ENCODE results near the gene GOLGA8T.
A peak's percentile ranks its signal among the peaks of the same experiment; 100 is the strongest.
"Not testable (repeated sequence)": the region's sequence is repeated elsewhere in the genome, so short reads cannot be mapped to it uniquely, and the experiment has no call there.

GOLGA8T gene, protein sequence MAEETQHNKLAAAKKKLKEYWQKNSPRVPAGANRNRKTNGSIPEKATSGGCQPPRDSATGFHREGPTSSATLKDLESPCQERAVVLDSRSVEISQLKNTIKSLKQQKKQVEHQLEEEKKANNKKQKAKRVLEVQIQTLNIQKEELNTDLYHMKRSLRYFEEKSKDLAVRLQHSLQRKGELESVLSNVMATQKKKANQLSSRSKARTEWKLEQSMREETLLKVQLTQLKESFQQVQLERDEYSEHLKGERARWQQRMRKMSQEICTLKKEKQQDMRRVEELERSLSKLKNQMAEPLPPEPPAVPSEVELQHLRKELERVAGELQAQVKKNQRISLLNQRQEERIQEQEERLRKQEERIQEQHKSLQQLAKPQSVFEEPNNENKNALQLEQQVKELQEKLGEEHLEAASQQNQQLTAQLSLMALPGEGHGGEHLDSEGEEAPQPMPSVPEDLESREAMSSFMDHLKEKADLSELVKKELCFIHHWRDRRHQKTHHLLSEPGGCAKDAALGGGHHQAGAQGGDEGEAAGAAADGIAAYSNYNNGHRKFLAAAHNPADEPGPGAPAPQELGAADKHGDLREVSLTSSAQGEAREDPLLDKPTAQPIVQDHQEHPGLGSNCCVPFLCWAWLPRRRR

DNA sequence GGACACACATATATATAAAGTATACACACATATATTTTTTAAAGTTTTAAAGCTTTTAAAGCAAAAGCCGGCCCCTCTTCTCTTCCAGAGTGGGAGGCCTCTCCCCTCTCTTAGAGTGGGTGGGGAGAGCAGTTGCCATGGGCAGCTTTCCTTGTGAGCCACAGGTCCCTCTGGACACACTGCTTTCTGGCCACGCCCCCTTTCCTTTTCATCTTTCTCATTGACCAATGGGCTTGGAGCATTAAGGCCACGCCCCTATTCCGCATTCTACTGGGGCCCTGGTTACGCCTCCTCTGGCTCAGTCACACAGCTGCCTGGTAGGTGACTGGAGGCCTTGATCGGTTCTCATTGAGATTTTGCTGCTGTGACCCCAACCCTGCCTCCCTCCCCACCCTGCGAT lies at the start of gene GOLGA8T:
Gene GOLGA8T, plus strand, starts transcription at position 301 of the 400 bp plus-strand sequence. Its CDS starts 98 bp downstream, at position 399.
- not testable (repeated sequence) for H3K27me3 ChIP-seq (ENCODE audit: insufficient read depth, poor library complexity, severe bottlenecking); ATAC-seq (ENCODE audit: low read depth); H3K9me3 ChIP-seq (ENCODE audit: severe bottlenecking); H3K36me3 ChIP-seq (ENCODE audit: low read depth); H3K4me3 ChIP-seq (ENCODE audit: severe bottlenecking); H3K27ac ChIP-seq (ENCODE audit: poor library complexity, severe bottlenecking); H3K4me1 ChIP-seq (ENCODE audit: insufficient read depth, poor library complexity, severe bottlenecking); DNase-seq (ENCODE audit: low spot score)

- not testable (repeated sequence) for H3K9me3 ChIP-seq (ENCODE audit: severe bottlenecking); DNase-seq (ENCODE audit: low spot score); H3K27ac ChIP-seq (ENCODE audit: poor library complexity, severe bottlenecking); H3K4me1 ChIP-seq (ENCODE audit: insufficient read depth, poor library complexity, severe bottlenecking); H3K27me3 ChIP-seq (ENCODE audit: insufficient read depth, poor library complexity, severe bottlenecking); H3K36me3 ChIP-seq (ENCODE audit: low read depth); H3K4me3 ChIP-seq (ENCODE audit: severe bottlenecking)
- ATAC-seq (ENCODE audit: low read depth), result peak; percentile 90
Observed at GRCh38 chr15:30097827-30098226, 37.0 kb upstream of the GOLGA8T start.

DNA sequence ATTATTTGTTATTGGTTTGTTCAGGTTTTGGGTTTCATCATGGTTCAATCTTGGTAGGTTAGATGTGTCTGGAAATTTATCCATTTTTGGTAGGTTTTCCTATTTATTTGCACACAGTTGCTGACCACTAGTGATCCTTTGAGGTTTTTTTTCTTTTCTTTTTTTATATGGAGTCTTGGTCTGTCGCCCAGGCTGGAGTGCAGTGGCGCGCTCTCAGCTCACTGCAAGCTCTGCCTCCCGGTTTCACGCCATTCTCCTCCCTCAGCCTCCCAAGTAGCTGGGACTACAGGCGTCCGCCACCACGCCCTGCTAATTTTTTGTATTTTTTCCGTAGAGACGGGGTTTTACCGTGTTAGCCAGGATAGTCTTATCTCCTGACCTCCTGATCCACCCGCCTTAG lies 32.0 kb upstream of the GOLGA8T start:
- not testable (repeated sequence) for H3K36me3 ChIP-seq (ENCODE audit: low read depth); ATAC-seq (ENCODE audit: low read depth); H3K9me3 ChIP-seq (ENCODE audit: severe bottlenecking); H3K27ac ChIP-seq (ENCODE audit: poor library complexity, severe bottlenecking); H3K27me3 ChIP-seq (ENCODE audit: insufficient read depth, poor library complexity, severe bottlenecking); H3K4me3 ChIP-seq (ENCODE audit: severe bottlenecking); H3K4me1 ChIP-seq (ENCODE audit: insufficient read depth, poor library complexity, severe bottlenecking); DNase-seq (ENCODE audit: low spot score)

DNA sequence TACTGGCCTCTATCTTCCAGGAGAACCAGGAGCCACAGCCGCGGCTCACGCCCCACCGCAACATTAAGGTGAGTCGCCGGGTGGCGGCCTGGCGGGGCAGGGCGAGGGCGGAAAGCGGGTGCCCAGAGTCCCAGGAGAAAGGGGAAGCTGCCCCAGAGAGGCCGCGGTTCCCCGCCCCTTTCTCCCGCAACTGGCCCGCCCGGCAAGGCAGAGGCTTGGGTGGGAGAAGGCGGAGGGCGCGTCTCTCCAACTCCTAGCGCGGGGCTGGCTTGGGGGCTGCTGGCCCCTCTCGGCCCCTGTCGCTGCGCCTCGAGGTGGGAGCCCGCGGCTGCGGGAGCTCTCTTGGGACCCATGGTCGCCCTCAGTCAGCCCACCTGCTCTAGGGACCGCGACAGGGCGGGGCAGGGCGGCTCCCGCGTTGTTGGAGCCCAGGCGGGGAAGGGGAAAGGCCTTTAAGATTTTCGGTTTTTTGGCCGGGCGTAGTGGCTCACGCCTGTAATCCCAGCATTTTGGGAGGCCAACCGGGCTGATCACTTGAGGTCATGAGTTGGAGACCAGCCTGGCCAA lies 30.8 kb upstream of the GOLGA8T start:
- not testable (repeated sequence) for H3K36me3 ChIP-seq (ENCODE audit: low read depth); H3K9me3 ChIP-seq (ENCODE audit: severe bottlenecking); H3K4me3 ChIP-seq (ENCODE audit: severe bottlenecking); DNase-seq (ENCODE audit: low spot score); H3K4me1 ChIP-seq (ENCODE audit: insufficient read depth, poor library complexity, severe bottlenecking); H3K27me3 ChIP-seq (ENCODE audit: insufficient read depth, poor library complexity, severe bottlenecking); H3K27ac ChIP-seq (ENCODE audit: poor library complexity, severe bottlenecking)
- peak; percentile 81 for ATAC-seq (ENCODE audit: low read depth)

DNA sequence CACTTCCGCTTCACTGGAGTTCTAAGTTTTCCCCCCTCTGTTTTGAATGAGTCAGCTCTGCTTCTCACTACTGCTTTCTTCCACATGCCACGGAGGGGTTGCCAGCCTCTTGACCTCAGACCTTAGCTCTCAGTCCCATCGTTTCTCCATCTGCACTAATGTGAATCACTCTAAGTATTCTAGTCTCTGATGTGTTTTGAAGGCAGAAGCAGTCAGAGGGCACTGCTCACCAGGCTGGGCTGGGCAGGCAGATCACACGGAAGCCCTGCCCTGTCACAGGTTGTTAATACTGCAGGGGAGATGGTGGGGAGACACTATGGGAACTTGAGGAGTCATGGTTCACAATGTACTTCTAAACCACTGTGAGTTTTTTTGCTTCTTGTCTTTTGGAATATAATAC lies 24.3 kb upstream of the GOLGA8T start:
- not testable (repeated sequence) for ATAC-seq (ENCODE audit: low read depth)

GRCh38 chr15:30130066-30130465 lies 4.8 kb upstream of the GOLGA8T start:
- not testable (repeated sequence) for H3K27ac ChIP-seq (ENCODE audit: poor library complexity, severe bottlenecking); H3K27me3 ChIP-seq (ENCODE audit: insufficient read depth, poor library complexity, severe bottlenecking); DNase-seq (ENCODE audit: low spot score); H3K4me1 ChIP-seq (ENCODE audit: insufficient read depth, poor library complexity, severe bottlenecking); H3K4me3 ChIP-seq (ENCODE audit: severe bottlenecking); ATAC-seq (ENCODE audit: low read depth); H3K9me3 ChIP-seq (ENCODE audit: severe bottlenecking); H3K36me3 ChIP-seq (ENCODE audit: low read depth)

More for the DNA sequence above, 24.3 kb upstream of the GOLGA8T start:
- not testable (repeated sequence) for H3K9me3 ChIP-seq (ENCODE audit: severe bottlenecking); DNase-seq (ENCODE audit: low spot score); H3K27me3 ChIP-seq (ENCODE audit: insufficient read depth, poor library complexity, severe bottlenecking); H3K4me3 ChIP-seq (ENCODE audit: severe bottlenecking); H3K27ac ChIP-seq (ENCODE audit: poor library complexity, severe bottlenecking); H3K4me1 ChIP-seq (ENCODE audit: insufficient read depth, poor library complexity, severe bottlenecking); H3K36me3 ChIP-seq (ENCODE audit: low read depth)

- ATAC-seq (ENCODE audit: low read depth); H3K36me3 ChIP-seq (ENCODE audit: low read depth); H3K27me3 ChIP-seq (ENCODE audit: insufficient read depth, poor library complexity, severe bottlenecking): not testable (repeated sequence)
Observed at GRCh38 chr15:30143246-30143645, 8.4 kb downstream of the GOLGA8T start.

DNA sequence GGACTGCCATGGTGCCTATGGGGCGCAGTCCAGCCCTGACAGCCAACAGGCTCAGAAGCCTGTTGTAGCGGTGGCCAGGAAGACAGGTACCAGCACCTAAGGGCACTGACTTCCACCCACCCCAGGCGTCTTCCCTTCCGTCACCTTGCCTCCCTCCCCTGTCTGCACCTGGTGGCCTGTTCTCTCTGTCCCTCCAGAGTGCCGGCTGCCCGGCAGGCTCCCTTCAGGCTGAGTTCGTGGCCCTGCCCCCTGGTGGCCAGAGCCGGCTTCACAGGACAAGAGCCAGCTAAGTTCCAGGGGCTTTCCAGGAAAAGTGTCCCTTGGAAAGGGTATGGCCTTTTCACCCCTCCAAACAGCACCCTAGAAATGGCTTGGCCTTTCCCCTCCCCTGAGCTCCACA lies 15.0 kb downstream of the GOLGA8T start:
- H3K4me3 ChIP-seq (ENCODE audit: severe bottlenecking); H3K4me1 ChIP-seq (ENCODE audit: insufficient read depth, poor library complexity, severe bottlenecking); H3K9me3 ChIP-seq (ENCODE audit: severe bottlenecking); DNase-seq (ENCODE audit: low spot score); H3K36me3 ChIP-seq (ENCODE audit: low read depth); H3K27me3 ChIP-seq (ENCODE audit: insufficient read depth, poor library complexity, severe bottlenecking); H3K27ac ChIP-seq (ENCODE audit: poor library complexity, severe bottlenecking): not testable (repeated sequence)
- peak; percentile 76 for ATAC-seq (ENCODE audit: low read depth)

More at GRCh38 chr15:30143246-30143645, 8.4 kb downstream of the GOLGA8T start:
- not testable (repeated sequence) for H3K4me3 ChIP-seq (ENCODE audit: severe bottlenecking); H3K9me3 ChIP-seq (ENCODE audit: severe bottlenecking); H3K4me1 ChIP-seq (ENCODE audit: insufficient read depth, poor library complexity, severe bottlenecking); DNase-seq (ENCODE audit: low spot score); H3K27ac ChIP-seq (ENCODE audit: poor library complexity, severe bottlenecking)

DNA sequence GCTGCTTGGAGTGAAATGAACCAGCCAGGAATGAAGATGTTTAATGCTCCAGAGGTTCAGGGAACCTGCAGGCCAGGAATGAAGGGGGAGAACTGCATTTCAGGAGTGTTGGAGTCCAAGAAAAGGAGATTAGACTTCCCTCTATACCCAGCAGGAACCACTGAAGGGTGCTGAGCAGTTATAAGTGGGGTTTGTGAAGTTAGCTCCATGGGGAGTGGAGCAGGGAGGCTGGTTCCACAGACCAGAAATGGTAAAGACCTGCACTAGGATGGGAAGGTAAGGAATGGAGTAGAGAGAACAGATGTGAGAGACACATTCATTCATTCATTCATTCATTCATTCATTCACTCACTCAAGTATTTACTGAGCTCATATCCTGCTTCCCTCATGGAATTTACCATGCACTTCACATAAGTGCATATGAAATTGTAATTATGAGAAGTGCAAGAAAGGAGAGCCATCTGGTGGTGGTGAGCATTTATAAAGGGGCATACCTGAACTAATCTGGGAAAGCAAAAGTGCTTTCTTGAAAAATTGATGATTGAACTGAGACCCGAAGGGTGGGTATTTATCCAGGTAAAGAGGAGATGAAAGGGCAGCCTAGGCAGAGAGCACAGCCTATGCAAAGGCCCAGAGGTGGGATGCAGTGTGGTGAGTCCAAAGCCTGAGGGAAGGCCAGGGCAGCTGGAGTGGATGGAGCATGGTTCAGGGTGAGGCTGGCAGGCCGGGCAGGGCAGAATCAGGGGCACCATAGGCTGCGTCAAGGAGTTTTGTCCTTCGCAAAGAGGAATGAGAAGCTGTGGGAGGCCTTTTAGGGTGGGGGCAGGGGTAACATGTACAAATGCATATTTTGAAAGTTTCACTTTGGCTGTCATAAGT lies 27.9 kb downstream of the GOLGA8T start:
- ATAC-seq (ENCODE audit: low read depth), result peak; percentile 48
- H3K27me3 ChIP-seq (ENCODE audit: insufficient read depth, poor library complexity, severe bottlenecking), result not testable (repeated sequence)

DNA sequence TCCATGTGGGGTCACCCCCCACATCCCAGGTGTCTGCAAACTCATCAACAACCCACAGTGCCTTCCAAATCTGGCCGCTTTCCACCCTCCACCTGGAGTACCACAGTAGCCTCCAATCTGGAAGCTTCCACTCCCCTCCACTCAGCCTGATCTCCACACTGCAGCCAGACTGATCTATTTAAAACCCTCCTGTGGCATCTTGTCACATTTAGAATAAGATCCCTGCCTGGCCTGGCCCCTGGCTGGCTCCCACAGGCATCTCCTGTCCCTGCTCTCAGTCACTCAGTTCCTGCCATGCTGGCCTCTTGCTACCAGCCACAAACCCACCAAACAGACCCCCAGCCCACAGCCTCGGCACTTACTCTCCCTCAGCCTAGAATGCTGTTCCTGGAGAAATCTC lies 28.9 kb downstream of the GOLGA8T start:
- ATAC-seq (ENCODE audit: low read depth), result peak; percentile 6; the same call in 1 of the 3 replicates
- not testable (repeated sequence) for DNase-seq (ENCODE audit: low spot score); H3K4me1 ChIP-seq (ENCODE audit: insufficient read depth, poor library complexity, severe bottlenecking); H3K4me3 ChIP-seq (ENCODE audit: severe bottlenecking); H3K9me3 ChIP-seq (ENCODE audit: severe bottlenecking); H3K36me3 ChIP-seq (ENCODE audit: low read depth); H3K27ac ChIP-seq (ENCODE audit: poor library complexity, severe bottlenecking); H3K27me3 ChIP-seq (ENCODE audit: insufficient read depth, poor library complexity, severe bottlenecking)

More for the DNA sequence above, 27.9 kb downstream of the GOLGA8T start:
- DNase-seq (ENCODE audit: low spot score); H3K9me3 ChIP-seq (ENCODE audit: severe bottlenecking); H3K27ac ChIP-seq (ENCODE audit: poor library complexity, severe bottlenecking); H3K4me3 ChIP-seq (ENCODE audit: severe bottlenecking); H3K4me1 ChIP-seq (ENCODE audit: insufficient read depth, poor library complexity, severe bottlenecking); H3K36me3 ChIP-seq (ENCODE audit: low read depth): not testable (repeated sequence)
